ENCODE data around the gene AUNIP.

Gene AUNIP

DNA sequence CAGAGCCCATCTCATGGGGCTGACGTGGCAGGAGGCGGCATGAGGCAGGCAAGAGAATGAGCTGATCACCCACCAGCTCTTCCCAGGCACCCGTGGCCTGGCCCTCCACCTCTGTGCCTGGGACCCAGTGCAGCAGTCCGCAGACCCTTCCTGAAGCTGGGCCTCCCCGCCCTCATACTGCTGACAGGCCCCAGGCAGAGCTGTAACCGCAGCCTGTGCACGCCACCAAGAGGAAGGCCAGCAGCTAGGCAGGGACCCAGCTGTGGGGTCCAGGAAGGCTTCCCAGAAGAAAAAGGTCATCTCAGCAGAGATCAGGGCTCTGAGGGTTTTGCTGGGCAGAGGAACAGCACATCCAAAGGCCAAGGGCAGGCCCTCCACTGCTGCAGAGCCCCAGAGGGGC lies 49.3 kb downstream of the AUNIP start:
- no peak for DNase-seq (ENCODE audit: low spot score)

DNA sequence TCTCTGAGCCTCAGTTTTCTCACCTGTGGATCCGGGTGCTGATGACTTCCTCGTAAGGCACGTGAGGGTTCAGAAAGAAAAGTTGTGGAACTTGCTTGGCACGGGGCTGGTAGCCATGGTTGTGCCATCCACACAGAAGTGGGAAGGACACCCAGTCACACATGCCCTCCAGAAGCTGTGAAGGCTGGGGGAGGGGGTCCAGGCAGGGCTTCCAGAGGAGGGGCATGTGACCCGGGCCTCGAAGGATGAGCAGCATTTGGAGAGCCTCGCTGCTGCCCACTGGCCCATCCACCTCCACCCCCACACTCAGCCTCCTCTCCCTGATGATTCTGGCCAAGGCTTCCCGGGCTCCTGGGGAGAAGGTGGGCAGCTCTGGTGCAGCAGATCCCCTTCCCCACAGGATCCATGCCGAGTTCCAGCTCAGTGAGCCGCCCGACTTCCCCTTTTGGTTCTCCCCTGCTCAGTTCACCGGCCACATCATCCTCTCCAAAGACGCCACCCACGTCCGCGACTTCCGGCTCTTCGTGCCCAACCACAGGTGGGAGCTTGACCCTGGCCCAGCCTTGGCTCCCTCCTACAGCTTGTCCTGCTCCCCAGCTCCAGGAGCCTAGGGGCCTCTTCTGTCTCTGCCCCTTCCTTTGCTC lies 49.9 kb downstream of the AUNIP start:
- DNase-seq (ENCODE audit: low spot score), result no peak

DNA sequence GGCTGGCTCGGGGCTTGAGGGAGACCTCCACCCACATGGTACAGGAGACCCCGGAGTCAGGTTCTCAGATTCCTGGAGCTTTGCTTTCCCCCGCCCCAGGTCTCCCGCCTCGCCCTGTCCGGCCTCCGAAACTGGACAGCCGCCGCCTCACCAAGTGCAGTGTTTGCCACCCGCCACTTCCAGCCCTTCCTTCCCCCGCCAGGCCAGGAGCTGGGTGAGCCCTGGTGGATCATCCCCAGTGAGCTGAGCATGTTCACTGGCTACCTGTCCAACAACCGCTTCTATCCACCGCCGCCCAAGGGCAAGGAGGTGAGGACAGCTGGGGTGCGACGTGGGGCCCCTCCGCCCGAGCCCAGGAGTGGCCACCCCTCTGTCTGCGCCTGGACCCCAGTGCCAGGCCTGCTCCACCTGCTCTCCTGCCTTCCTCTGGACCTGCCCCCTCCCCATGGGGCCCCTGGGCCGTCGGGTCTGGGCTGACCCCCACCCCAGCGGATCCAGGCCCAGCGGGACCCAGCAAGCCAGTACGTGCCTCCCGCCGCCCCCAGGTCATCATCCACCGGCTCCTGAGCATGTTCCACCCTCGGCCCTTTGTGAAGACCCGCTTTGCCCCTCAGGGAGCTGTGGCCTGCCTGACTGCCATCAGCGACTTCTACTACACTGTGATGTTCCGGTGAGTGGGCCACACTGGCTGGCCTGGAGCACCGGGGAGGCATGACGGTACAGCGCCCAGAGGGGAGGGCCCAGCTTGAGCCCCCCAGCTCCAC lies 50.6 kb downstream of the AUNIP start:
- DNase-seq (ENCODE audit: low spot score), result no peak

DNA sequence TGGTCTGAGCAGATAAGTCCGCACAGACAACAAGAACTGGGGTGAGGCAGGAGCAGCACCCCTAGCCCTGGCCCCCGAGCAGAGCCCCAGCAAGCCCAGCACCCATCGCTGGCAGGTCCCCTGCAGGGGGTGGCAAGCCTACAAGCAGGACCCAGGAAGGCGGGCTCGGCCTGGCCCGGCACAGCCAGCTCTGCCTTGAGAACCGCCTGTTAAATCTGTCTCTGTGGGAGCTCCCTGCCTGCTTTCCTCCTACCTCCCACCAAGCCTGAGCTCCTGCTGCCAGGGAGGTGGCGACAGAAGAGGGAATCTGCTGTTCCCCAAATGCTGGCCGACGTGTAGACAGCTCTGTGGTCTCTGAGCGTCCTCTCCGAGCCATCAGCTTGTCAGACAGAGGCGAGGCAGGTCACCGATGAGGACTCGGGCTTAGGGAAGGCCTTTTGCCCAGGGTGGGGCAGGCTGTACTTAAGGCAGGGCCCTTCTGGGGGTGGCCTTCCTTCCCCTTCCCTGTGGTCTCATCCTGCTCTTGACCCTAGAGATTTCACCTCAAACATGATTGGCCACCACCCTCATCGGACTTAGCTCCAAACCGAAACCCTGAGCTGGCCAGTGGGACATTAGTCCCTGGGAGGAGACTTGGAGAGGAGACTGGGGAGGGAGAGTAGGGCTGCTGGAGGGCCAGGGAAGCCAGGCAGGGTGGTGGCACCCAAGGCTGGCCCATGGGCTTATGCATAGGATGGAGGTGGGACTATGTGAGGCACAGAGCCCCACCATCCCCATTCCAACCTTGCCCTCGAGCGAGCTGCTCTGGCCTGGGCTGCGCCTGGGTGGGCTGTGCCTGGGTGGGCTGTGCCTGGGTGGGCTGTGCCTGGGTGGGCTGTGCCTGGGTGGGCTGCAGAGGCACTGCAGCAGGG lies 51.5 kb downstream of the AUNIP start:
- no peak for DNase-seq (ENCODE audit: low spot score)

DNA sequence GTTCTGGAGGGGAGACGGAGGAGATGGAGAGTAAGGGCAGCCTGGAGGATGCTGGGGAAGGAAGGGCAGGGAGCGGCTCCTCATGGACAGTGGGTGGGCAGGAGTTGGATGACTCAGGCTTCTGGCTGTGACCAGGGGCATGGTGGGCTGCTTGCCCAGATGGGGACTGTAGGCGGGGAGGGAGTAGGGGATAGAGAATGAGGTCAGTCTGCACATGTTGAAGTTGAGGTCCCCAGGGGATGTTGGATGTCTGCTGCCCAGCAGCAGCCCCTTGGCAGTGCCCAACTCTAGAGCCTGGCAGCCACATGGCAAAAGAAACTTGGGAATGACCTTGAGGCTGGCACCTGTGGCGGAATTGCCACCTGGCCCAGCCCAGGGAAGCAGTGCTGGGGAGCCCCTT lies 52.8 kb downstream of the AUNIP start:
- no peak for DNase-seq (ENCODE audit: low spot score)

DNA sequence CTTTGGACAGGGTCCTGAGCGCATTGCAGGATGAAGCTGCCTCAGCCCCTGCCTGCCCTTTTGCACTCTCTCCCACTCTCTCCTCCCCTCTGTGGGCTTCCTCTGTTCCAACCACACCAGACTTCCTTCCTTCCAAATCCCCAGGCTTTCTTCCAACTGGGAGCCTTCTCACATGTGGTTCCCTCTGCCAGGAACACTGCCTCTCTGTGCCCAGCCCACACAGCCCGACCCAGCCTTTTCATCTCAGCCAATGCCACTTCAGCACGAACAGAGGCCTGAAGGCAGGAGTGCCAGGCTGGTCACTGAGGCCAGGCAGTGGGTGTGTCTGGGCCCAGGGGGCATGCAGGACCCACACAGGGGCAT lies 53.4 kb downstream of the AUNIP start:
- no peak for DNase-seq (ENCODE audit: low spot score)

DNA sequence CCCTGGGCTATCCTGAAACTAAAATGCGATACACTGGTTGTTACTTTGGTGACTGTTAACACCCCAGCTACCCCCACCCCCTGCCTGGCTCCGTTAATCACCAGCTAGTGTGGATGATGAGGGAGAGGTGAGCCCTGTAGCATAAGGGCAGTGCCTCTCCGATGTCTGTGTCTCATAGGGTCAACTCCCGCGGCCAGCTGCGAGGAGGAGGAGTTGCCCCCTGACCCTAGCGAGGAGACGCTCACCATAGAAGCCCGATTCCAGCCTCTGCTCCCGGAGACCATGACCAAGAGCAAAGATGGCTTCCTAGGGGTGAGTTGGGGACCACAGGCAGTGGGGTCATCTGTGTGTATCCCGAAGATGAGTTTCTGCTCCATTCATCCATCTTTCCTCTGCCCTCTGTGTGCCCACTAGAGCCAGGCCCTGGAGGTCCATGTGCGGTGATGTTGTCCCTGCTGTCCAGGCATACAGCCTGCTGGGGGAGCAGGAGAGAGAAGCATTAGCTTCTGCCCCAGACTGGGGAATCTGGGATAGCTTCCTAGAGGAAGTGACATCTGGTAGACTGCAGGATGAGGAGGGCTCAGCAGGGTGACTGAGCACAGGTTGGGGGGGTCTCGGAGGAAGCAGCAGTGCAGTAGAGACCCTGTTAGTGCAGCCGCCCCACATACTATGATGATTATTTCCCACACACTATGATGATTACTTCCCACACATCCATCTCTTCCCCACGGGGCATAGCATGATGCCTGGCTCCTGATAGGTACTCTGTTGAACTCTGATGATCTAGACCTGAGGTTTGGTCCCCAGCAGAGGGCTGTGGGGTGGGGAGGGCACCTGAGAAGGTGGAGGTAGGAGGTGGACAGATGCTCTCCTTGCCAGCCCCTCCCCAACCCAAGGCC lies 54.0 kb downstream of the AUNIP start:
- DNase-seq (ENCODE audit: low spot score), result no peak

DNA sequence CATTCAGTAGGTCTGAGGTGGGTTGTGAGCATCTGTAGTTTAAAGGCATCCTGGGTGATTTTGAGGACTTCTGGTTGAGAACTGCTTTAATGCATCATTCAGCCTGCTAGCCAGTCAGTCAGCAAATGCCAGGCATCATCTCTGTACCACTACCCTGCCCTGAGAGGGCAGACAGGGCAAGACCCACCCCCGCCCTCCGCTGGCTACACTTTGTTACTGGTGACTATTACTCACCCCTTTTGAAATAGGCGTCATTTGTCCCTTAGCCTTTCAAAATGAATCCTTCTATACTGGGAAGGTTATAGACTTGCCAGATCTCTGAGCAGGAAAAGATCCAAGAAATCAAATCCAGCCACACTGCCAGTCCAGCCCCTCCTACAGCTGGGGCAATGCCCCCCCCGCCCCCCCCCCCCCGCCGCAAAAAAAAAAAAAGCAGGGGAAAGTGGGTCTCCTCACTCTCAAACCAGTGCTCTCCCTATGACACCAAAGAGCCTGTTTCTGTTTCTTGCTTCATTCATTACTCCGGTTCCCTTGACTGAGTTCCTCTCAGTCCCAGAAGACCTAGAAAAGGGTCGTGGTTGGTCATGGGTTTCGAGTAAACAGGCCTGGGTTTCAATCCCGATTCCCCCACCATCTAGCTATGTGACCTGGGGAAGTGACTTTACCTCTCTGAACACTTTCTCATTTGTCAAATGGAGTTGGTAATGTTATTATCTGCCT lies 54.9 kb downstream of the AUNIP start:
- DNase-seq (ENCODE audit: low spot score), result no peak

DNA sequence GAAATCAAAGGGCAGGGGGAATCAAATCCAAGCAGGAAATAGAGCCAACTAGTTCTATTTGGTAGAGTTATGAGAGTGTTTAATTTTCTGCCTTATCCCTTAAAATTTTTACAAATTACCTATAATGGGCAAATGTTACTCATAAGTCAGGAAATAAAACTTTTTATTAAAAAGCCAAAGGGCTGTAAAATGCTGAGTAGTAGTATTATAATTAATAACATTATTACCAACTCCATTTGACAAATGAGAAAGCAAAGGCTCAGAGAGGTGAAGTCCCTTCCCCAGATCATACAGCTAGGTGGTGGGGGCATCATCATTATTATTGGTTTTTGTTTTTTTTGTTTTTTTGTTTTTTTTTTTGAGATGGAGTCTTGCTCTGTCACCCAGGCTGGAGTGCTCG lies 55.9 kb downstream of the AUNIP start:
- no peak for DNase-seq (ENCODE audit: low spot score)

DNA sequence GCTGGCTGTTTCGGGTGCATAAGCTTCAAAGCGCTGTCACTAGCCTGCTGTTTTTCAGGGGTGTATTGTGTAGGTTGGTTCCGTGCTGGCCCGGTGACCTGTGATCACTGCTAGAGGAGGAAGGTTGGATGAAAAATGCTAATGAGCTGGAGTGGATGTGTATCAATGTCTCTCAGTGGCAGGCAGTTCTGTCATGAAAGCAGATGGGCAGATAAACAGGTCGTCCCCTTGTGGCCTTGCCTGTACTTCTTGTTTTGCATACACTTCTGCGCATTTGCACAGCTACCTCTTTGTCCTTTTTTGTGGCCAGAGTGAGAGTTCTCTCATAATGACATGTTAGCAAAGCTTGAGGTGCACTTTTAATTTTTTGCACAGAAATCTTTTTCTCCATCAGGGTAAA lies 56.3 kb downstream of the AUNIP start:
- peak; percentile 54 for DNase-seq (ENCODE audit: low spot score)

DNA sequence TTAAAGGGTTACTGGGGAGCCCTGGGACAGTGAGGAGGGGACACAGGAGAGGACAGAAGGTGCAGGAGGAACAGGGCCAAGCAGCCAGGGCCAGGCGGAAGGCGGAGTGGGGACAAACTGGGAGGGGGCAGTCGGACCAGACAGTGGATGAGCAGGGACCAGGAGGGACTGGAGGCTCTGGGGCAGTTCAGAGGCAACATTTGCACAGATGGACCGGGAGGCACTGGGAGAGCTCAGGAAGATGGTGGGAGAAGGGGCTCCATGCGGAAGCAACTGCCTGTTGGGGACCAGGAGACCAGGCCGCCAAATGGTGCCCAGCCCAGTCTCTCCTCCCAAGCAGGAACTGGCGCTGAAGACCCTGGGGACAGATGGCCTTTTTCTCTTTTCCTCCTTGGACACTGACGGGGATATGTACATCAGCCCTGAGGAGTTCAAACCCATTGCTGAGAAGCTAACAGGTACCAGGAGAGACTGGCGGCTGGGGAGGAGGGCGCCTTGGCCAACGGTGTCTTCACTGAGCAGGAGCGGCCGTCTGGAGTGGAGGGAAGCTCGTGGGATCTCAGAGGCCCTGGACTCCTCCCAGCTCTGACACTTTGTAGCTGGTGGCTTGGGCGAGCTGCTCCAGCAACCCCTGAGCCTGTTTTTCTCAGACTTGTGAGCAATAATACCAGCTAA lies 58.4 kb downstream of the AUNIP start:
- no peak for DNase-seq (ENCODE audit: low spot score)

DNA sequence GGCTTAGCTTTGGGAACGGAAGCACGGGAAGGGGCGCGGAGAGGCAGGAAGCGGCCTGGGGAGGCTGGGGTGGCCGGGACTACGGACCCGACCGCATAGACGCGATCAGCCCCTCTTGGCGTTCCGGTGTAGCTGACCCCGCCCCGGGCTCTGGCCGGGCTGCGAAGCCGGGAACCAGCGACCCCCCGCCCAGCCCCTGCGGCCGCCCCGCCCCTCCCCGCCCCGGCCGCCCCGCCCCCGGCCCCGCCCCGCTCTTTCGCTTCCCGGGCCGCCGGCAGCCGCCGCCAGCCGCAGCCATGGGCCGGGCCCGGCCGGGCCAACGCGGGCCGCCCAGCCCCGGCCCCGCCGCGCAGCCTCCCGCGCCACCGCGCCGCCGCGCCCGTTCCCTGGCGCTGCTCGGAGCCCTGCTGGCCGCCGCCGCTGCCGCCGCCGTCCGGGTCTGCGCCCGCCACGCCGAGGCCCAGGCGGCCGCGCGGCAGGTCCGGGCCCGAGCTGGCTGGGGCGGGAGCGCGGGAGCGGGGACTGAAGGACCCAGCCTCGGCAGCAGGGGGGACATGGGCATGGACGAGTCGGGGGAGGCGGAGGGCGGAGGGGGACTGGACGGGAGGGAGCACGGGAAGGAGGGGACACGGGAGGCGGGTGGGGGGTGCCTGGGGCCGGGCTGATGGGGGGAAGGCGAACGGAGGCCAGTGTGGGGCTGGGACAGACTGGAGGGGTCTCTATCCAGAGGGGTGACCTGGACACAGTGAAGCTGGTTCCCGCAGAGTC lies 59.1 kb downstream of the AUNIP start, which contains the start of gene SELENON:
TSS of gene SELENON (plus strand) at position 259 of the 768 bp plus-strand sequence. CDS start at position 297, 38 bp downstream.
- DNase-seq (ENCODE audit: low spot score), result peak; percentile 47

DNA sequence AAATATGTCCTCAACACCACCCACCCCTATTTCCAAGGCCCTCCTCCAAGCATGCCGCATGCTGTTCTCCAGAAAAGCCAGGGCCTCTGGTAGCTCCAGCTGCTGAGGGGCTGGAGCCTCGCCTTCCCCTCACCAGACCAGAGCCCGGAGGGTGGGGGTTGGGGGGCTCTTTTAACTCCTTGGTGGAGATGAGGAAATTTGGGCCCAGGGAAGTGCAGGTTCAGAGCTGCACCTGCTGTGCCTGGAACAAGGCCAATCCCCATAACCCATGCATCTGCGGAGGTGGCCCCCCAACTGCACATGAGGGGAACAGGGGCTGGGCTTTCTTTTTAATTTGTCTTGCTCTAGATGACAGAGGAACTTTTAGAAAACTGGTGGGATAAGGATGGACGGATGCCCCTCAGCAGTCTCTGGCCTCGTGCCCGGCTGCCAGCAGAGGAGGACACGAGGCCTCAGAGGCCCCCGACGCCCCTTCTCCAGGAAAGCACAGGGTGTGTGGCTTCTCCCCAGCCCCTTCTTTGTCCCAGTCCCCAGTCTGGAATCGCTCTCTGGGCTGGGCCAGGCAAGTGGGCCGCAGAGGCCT lies 59.8 kb downstream of the AUNIP start:
- DNase-seq (ENCODE audit: low spot score), result no peak

DNA sequence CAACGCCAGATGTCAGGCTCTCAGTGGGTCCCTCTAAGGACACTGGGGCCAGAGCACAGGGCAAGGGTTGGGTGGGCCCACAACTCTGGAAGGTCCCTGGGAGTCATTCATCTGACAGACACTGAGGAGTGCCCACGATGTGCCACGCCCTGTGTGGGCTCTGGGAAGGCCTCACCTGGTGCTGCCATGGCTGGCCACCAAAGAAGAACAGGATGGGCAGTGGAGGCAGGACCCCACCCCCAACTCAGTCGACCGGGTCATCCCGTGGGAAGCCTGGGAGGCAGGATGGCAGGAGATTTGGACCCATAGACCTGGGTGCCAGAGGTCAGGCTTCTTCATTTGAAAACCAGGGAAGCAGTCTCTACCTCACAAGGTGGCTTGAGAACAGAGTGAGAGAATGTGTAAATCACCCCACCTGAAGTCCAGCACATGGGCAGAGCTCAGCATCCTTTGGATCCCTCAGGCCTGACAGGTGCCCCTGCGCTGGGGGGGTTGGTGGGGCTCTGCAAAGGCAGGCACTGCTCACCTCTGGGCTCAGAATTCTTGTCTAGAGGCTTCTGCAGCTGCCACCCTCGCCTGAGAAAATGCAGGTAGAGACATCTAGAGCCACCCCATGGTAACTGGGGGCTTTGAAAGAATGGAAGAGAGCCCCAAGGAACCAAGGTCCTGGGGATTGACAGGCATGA lies 60.4 kb downstream of the AUNIP start:
- no peak for DNase-seq (ENCODE audit: low spot score)

DNA sequence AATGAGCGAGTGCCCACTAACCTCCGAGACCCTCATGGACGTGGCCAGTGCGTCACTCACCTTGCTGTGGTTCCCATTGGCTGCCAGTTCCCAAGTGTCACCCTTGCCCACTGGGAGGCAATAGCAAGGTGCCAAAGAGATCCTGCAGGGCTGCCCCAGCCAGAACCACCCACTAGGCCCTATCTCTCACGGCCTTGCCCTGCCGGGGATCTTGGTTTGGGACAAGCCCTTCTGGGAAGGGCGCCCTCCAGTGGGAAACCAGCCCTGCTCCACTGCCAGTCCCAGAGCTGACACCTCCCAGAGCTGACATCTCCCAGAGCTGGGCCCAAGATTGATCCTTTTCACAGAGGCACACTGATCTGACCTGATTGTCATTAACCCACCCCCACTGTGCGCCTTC lies 61.3 kb downstream of the AUNIP start:
- no peak for DNase-seq (ENCODE audit: low spot score)

DNA sequence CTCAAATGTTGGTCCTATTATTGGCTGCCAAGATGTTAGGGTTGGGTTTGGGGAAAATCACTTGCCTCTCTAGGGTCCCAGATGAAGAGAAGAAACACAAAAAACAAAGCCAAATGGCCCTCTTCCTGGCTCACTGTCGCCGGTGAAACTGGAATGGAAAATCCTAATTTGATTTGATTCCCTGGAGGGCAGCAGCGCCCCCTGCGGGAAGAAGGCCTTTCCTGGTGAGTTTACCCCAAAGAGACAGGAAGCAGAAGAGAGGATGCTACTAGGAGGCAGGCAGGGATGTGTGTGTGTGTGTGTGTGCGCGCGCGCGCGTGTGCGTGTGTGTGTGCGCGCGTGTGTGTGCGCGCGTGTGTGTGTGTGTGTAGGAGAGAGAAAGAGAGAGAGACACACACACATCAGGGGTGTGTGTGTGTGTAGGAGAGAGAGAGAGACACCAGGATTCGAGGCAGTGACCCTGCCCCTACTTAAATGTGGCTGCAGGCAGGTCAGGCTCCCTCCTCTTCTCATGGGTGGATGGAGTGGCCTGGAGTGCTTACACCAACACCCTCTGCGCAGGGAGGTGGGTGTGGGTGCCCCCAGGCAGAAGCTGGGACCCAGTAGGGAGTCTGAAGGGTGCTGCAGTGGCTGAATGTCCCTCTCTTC lies 62.3 kb downstream of the AUNIP start:
- DNase-seq (ENCODE audit: low spot score), result peak; percentile 75

DNA sequence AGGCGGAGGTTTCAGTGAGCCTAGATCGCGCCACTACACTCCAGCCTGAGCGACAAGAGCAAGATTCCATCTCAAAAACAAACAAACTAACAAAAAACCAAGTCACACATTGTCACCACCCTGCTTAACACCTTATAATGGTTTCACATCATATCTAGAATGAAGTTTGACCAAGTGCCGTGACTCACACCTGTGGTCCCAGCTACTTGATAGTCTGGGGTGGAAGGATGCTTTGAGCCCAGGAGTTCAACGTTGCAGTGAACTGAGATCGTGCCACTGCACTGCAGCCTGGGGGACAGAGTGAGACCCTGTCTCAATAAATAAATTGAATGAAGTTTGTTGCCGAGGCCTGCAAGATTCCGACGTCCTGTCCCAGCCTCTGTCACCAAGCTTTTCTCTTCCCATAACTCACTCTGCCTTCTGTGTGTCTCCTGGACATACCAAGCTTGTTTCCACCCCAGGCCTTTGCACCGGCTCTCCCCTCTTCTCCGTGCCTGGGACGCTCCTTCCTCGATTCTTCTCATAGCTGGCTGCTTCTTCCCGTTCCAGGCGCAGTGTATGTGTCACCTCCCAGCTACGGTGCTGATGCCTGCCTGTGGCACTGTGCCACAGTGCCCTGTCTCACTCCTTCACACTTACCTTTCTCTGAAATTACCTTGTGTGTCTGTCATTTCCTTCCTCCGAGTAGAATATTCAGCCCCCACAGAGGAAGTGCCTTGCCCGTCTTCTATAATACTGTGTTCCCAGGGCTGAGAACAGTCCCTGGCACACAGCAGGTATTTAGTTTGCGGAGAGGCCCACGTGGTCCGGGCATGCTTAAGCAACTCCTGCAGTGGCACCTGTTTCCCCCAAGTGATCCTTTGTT lies 63.1 kb downstream of the AUNIP start:
- DNase-seq (ENCODE audit: low spot score), result no peak
